Mesendoderm (in vitro differentiated cells): ENCODE results near the gene AREL1. TPM values are rescaled to one million over a fixed set of nuclear protein-coding genes. Genes with fewer than 3 reads are reported as not detected.
A peak's percentile ranks its signal among the peaks of the same experiment; 100 is the strongest.
"Not testable (repeated sequence)": the region's sequence is repeated elsewhere in the genome, so short reads cannot be mapped to it uniquely, and the experiment has no call there.

Experiments used
- DNase-seq: peaks from one replicate; pipeline ENCODE4 v3.0.0; 2013
- H2AK5ac ChIP-seq: 2 replicates; pipeline ENCODE4 v1.6.1; 2013; ENCODE audit warnings: low read length, inconsistent platforms
- H2BK120ac ChIP-seq: 2 replicates; pipeline ENCODE4 v1.6.1; 2013; ENCODE audit warnings: low read depth, mild to moderate bottlenecking, low read length, moderate library complexity, mixed read lengths
- H2BK15ac ChIP-seq: replicated peaks from 2 replicates; pipeline ENCODE4 v1.6.1; 2013; ENCODE audit warnings: low read depth, mild to moderate bottlenecking, moderate library complexity
- H2BK5ac ChIP-seq: 2 replicates; pipeline ENCODE4 v1.6.1; 2013; ENCODE audit warnings: low read length, inconsistent platforms
- H3K18ac ChIP-seq: 2 replicates; pipeline ENCODE4 v1.6.1; 2013; ENCODE audit warnings: mild to moderate bottlenecking, low read length, mixed read lengths
- H3K23ac ChIP-seq: one replicate; pipeline ENCODE4 v1.6.1; 2013; ENCODE audit warnings: low read length
- H3K27ac ChIP-seq: 2 replicates; pipeline ENCODE4 v1.5.1; 2013; ENCODE audit warnings: low read depth, mild to moderate bottlenecking, inconsistent platforms, low read length, moderate library complexity
- H3K27me3 ChIP-seq: 2 replicates; pipeline ENCODE4 v1.6.1; 2013; ENCODE audit warnings: low read length, control low read depth, mild to moderate bottlenecking, inconsistent platforms; ENCODE audit not compliant: insufficient read depth, poor library complexity
- H3K36me3 ChIP-seq: 2 replicates; pipeline ENCODE4 v1.6.1; 2013; ENCODE audit warnings: low read length, inconsistent platforms; ENCODE audit not compliant: control insufficient read depth, insufficient read depth
- H3K4ac ChIP-seq: one replicate; pipeline ENCODE4 v1.6.1; 2013; ENCODE audit warnings: low read depth, mild to moderate bottlenecking, low read length, moderate library complexity
- H3K4me1 ChIP-seq: 2 replicates; pipeline ENCODE4 v1.6.1; 2013; ENCODE audit warnings: low read depth, low read length, inconsistent platforms; ENCODE audit not compliant: control insufficient read depth
- H3K4me2 ChIP-seq: 2 replicates; pipeline ENCODE4 v1.6.1; 2013; ENCODE audit warnings: low read length
- H3K4me3 ChIP-seq: 2 replicates; pipeline ENCODE4 v1.5.1; 2013; ENCODE audit warnings: mild to moderate bottlenecking, low read length
- H3K56ac ChIP-seq: one replicate; pipeline ENCODE4 v1.6.1; 2013; ENCODE audit warnings: low read length
- H3K79me1 ChIP-seq: 2 replicates; pipeline ENCODE4 v1.6.1; 2013; ENCODE audit warnings: low read length, inconsistent platforms
- H3K79me2 ChIP-seq: 2 replicates; pipeline ENCODE4 v1.6.1; 2013; ENCODE audit warnings: mild to moderate bottlenecking, low read length; ENCODE audit not compliant: control insufficient read depth, insufficient read depth
- H3K9ac ChIP-seq: 2 replicates; pipeline ENCODE4 v1.6.1; 2013; ENCODE audit warnings: low read length, inconsistent platforms
- H4K5ac ChIP-seq: one replicate; pipeline ENCODE4 v1.6.1; 2013; ENCODE audit warnings: low read length
- H4K8ac ChIP-seq: one replicate; pipeline ENCODE4 v1.6.1; 2013; ENCODE audit warnings: low read depth, mild to moderate bottlenecking, control low read depth, low read length, moderate library complexity
- WGBS: extraction: QIAGEN DNeasy Blood & Tissue Kit; methylation state at CpG from one replicate; pipeline ENCODE4 v1.1.7; 2013; ENCODE audit warnings: low lambda C conversion rate, missing lambda C conversion rate; ENCODE audit not compliant: insufficient coverage; ENCODE audit errors: extremely low coverage; 5-methylcytosine and 5-hydroxymethylcytosine counted together
- polyA plus RNA-seq, 2 experiments: library from polyadenylated mRNA; stranded (reverse); fragments of 200-250 nt; gene quantifications; one replicate each; pipeline ENCODE4 v1.2.3, GENCODE V29; 2013

AREL1 gene
- 17.4 TPM for polyA plus RNA-seq (2013, experiment 1 of 2)
- 18.3 TPM for polyA plus RNA-seq (2013, experiment 2 of 2)

GRCh38 chr14:74712499-74713394 lies at the start of gene AREL1, which contains the start of gene FCF1:
AREL1 (minus strand) TSS chr14:74713080; CDS start chr14:74685615, 27,465 bp downstream.
FCF1 (plus strand) TSS chr14:74713144; CDS start chr14:74713198, 54 bp downstream.
- no peak within 1 kb of the TSS for H3K23ac ChIP-seq
- H2BK120ac ChIP-seq: no peak within 1 kb of the TSS
- no peaks in the 10 kb centered on the region for H3K36me3 ChIP-seq
- H4K8ac ChIP-seq: peak within 1 kb of the TSS; percentile 98
- peak within 1 kb of the TSS; percentile 99 for H3K4me2 ChIP-seq
- H3K4ac ChIP-seq: peak within 1 kb of the TSS; percentile 26
- no peak within 1 kb of the TSS for H2BK15ac ChIP-seq
- no peak within 1 kb of the TSS for H3K18ac ChIP-seq
- peaks cover 14% of the 10 kb centered on the region for H3K79me1 ChIP-seq
- H3K9ac ChIP-seq: peak within 1 kb of the TSS; percentile 97
- peak; percentile 97 for DNase-seq
- peak within 1 kb of the TSS; percentile 91 for H4K5ac ChIP-seq
- peak within 1 kb of the TSS; percentile 97 for H3K56ac ChIP-seq
- no peaks in the 10 kb centered on the region for H3K27me3 ChIP-seq
- peak within 1 kb of the TSS; percentile 100 for H3K4me3 ChIP-seq
- WGBS: no CpG with 5 or more reads among the region's 31 CpGs
- no peak within 1 kb of the TSS for H3K27ac ChIP-seq
- peaks cover 1% of the 10 kb centered on the region for H3K4me1 ChIP-seq
- H2BK5ac ChIP-seq: no peak within 1 kb of the TSS
- H3K79me2 ChIP-seq: peaks cover 35% of the 10 kb centered on the region
- H2AK5ac ChIP-seq: peak within 1 kb of the TSS; percentile 96

- H2BK120ac ChIP-seq, H2BK15ac ChIP-seq, H4K8ac ChIP-seq, H2AK5ac ChIP-seq, H3K4me2 ChIP-seq, H4K5ac ChIP-seq, H3K27ac ChIP-seq, H3K79me1 ChIP-seq, H3K27me3 ChIP-seq, H3K9ac ChIP-seq, H2BK5ac ChIP-seq, H3K4me3 ChIP-seq, H3K79me2 ChIP-seq, H3K18ac ChIP-seq, DNase-seq, H3K56ac ChIP-seq, H3K4ac ChIP-seq, H3K4me1 ChIP-seq, H3K23ac ChIP-seq, H3K36me3 ChIP-seq: not testable (repeated sequence)
- no CpG with 5 or more reads among the region's 5 CpGs for WGBS
Measured at GRCh38 chr14:74758505-74758904, 45.6 kb upstream of the AREL1 start.

GRCh38 chr14:74756326-74756725 lies 43.4 kb upstream of the AREL1 start:
- H3K27me3 ChIP-seq: no peaks in the 10 kb centered on the region
- no CpG with 5 or more reads among the region's 1 CpG for WGBS
- no peak overlapping the region for H3K23ac ChIP-seq
- H4K5ac ChIP-seq: no peak overlapping the region
- H2BK120ac ChIP-seq: no peak overlapping the region
- no peak overlapping the region for H2AK5ac ChIP-seq
- no peak overlapping the region for H2BK15ac ChIP-seq
- peak; percentile 57 for DNase-seq
- no peaks in the 10 kb centered on the region for H3K79me2 ChIP-seq
- H3K79me1 ChIP-seq: no peaks in the 10 kb centered on the region
- no peak overlapping the region for H3K4me3 ChIP-seq
- H3K36me3 ChIP-seq: no peaks in the 10 kb centered on the region
- H3K56ac ChIP-seq: no peak overlapping the region
- H3K27ac ChIP-seq: no peak overlapping the region
- no peak overlapping the region for H3K18ac ChIP-seq
- no peak overlapping the region for H3K4ac ChIP-seq
- no peak overlapping the region for H3K4me2 ChIP-seq
- H3K4me1 ChIP-seq: no peaks in the 10 kb centered on the region
- no peak overlapping the region for H4K8ac ChIP-seq
- no peak overlapping the region for H2BK5ac ChIP-seq
- no peak overlapping the region for H3K9ac ChIP-seq

- no peak overlapping the region for H2AK5ac ChIP-seq
- no peaks in the 10 kb centered on the region for H3K79me2 ChIP-seq
- H3K23ac ChIP-seq: no peak overlapping the region
- H3K4ac ChIP-seq: no peak overlapping the region
- DNase-seq: no peak
- no peaks in the 10 kb centered on the region for H3K4me1 ChIP-seq
- H3K27me3 ChIP-seq: no peaks in the 10 kb centered on the region
- no CpG with 5 or more reads among the region's 7 CpGs for WGBS
- no peak overlapping the region for H2BK5ac ChIP-seq
- no peak overlapping the region for H3K56ac ChIP-seq
- no peaks in the 10 kb centered on the region for H3K36me3 ChIP-seq
- no peaks in the 10 kb centered on the region for H3K79me1 ChIP-seq
- H3K27ac ChIP-seq: no peak overlapping the region
- no peak overlapping the region for H3K4me3 ChIP-seq
- H3K4me2 ChIP-seq: no peak overlapping the region
- no peak overlapping the region for H4K5ac ChIP-seq
- H2BK120ac ChIP-seq: no peak overlapping the region
- H4K8ac ChIP-seq: no peak overlapping the region
- no peak overlapping the region for H3K9ac ChIP-seq
- H2BK15ac ChIP-seq: no peak overlapping the region
- no peak overlapping the region for H3K18ac ChIP-seq
Measured at GRCh38 chr14:74754899-74755298, 42.0 kb upstream of the AREL1 start.

GRCh38 chr14:74754157-74754556 lies 41.3 kb upstream of the AREL1 start:
- whole genome bisulfite sequencing: no CpG with 5 or more reads among the region's 2 CpGs
- H3K79me2 ChIP-seq: no peaks in the 10 kb centered on the region
- no peak overlapping the region for H2AK5ac ChIP-seq
- H3K4me3 ChIP-seq: no peak overlapping the region
- no peak overlapping the region for H2BK120ac ChIP-seq
- H3K79me1 ChIP-seq: no peaks in the 10 kb centered on the region
- H3K56ac ChIP-seq: no peak overlapping the region
- no peaks in the 10 kb centered on the region for H3K36me3 ChIP-seq
- H3K4me2 ChIP-seq: no peak overlapping the region
- H2BK5ac ChIP-seq: no peak overlapping the region
- no peaks in the 10 kb centered on the region for H3K4me1 ChIP-seq
- no peak overlapping the region for H4K8ac ChIP-seq
- H3K9ac ChIP-seq: no peak overlapping the region
- H4K5ac ChIP-seq: no peak overlapping the region
- H3K27ac ChIP-seq: no peak overlapping the region
- no peak overlapping the region for H2BK15ac ChIP-seq
- DNase-seq: no peak
- H3K27me3 ChIP-seq: no peaks in the 10 kb centered on the region
- no peak overlapping the region for H3K18ac ChIP-seq
- no peak overlapping the region for H3K4ac ChIP-seq
- H3K23ac ChIP-seq: no peak overlapping the region
